ENCODE measurements around the gene TRIM22.
"Not testable (repeated sequence)": the region's sequence is repeated elsewhere in the genome, so short reads cannot be mapped to it uniquely, and the experiment has no call there.

TRIM22 gene

GRCh38 chr11:5691238-5691963 lies 1.8 kb downstream of the TRIM22 start:
- DNase-seq, result not testable (repeated sequence)

- DNase-seq, result no peak
These were observed 2.4 kb downstream of the TRIM22 start for GRCh38 chr11:5691964-5692361.

GRCh38 chr11:5694642-5695041 lies 5.1 kb downstream of the TRIM22 start:
- no peak for DNase-seq

GRCh38 chr11:5695580-5695979 lies 6.0 kb downstream of the TRIM22 start:
- no peak for DNase-seq

GRCh38 chr11:5696210-5696609 lies 6.6 kb downstream of the TRIM22 start:
- no peak for DNase-seq

GRCh38 chr11:5698281-5698680 lies 8.7 kb downstream of the TRIM22 start:
- DNase-seq, result no peak

- no peak for DNase-seq
These were observed 10.9 kb downstream of the TRIM22 start for GRCh38 chr11:5700421-5701054.

GRCh38 chr11:5701055-5701577 lies 11.5 kb downstream of the TRIM22 start:
- no peak for DNase-seq

- DNase-seq, result no peak
These were observed 14.3 kb downstream of the TRIM22 start for GRCh38 chr11:5703741-5704536.

GRCh38 chr11:5705688-5706087 lies 16.1 kb downstream of the TRIM22 start:
- DNase-seq, result no peak

GRCh38 chr11:5712507-5712906 lies 22.9 kb downstream of the TRIM22 start:
- DNase-seq, result no peak

GRCh38 chr11:5713695-5714094 lies 24.1 kb downstream of the TRIM22 start:
- DNase-seq, result no peak

- not testable (repeated sequence) for DNase-seq
These were observed 26.9 kb downstream of the TRIM22 start for GRCh38 chr11:5716518-5716917.

GRCh38 chr11:5719703-5720495 lies 30.3 kb downstream of the TRIM22 start:
- DNase-seq, result no peak

GRCh38 chr11:5722622-5723021 lies 33.0 kb downstream of the TRIM22 start:
- no peak for DNase-seq

- DNase-seq, result no peak
These were observed 36.8 kb downstream of the TRIM22 start for GRCh38 chr11:5726351-5726750.

- DNase-seq, result no peak
These were observed 38.1 kb downstream of the TRIM22 start for GRCh38 chr11:5727691-5728090.

- DNase-seq, result no peak
These were observed 46.8 kb downstream of the TRIM22 start, which contains the start of gene OR56B1 for GRCh38 chr11:5736396-5736795. Gene OR56B1 (plus strand): TSS chr11:5736448. CDS start chr11:5736517, 69 bp downstream.

GRCh38 chr11:5737091-5737490 lies 47.5 kb downstream of the TRIM22 start:
- DNase-seq, result no peak

GRCh38 chr11:5737670-5738392 lies 48.2 kb downstream of the TRIM22 start:
- no peak for DNase-seq

- no peak for DNase-seq
These were observed 48.8 kb downstream of the TRIM22 start for GRCh38 chr11:5738431-5738830.

- DNase-seq, result no peak
These were observed 57.0 kb downstream of the TRIM22 start for GRCh38 chr11:5746614-5747013.
